HCT116 (cell line): ENCODE measurements around the gene CLASP1. TPM values are rescaled to one million over a fixed set of nuclear protein-coding genes. Genes with fewer than 3 reads are reported as not detected.

Experiments used
- ATAC-seq: fragments of 200-7000 bp; cut with Tn5 transposase; 2 replicates; pipeline ENCODE4 v1.9.1; 2020; ENCODE audit warnings: mild to moderate bottlenecking, moderate library complexity
- BruUV-seq: library from RNA; stranded (reverse); fragments of 400-500 nt; replicated peaks from 2 replicates; lab custom pipeline; 2021; lab: Mats Ljungman, UMichigan
- CTCF ChIA-PET: fragments of 300-600 bp; sonication (Branson Sonifier 250); formaldehyde crosslinking; loops from one replicate; lab custom pipeline; 2021; ENCODE audit warnings: antibody characterized with exemption; lab: Charles Lee
- POLR2A ChIA-PET: fragments of 300-600, 350-600 bp; sonication (Branson Sonifier 250); formaldehyde crosslinking; loops from one replicate; lab custom pipeline; 2021; ENCODE audit warnings: antibody characterized with exemption; lab: Charles Lee
- RAD21 ChIA-PET, 2 experiments: fragments of 300-600 bp; sonication (Branson Sonifier 250); formaldehyde crosslinking; loops; one replicate each; lab custom pipeline; 2023; ENCODE audit warnings: low total read pairs in 2 of 2; ENCODE audit not compliant: uncharacterized antibody in 2 of 2, unreplicated experiment in 2 of 2, low non-redundant PET in 1 of 2; lab: Charles Lee
- DNase-seq: peaks from one replicate; pipeline ENCODE4 v3.0.0-alpha.2; 2010; ENCODE audit warnings: low read depth, low spot score
- H2AFZ ChIP-seq: fragments of 200-600 bp; shearing (Covaris generic), sonication (generic); 2 replicates; pipeline ENCODE4 v1.6.1; 2017; ENCODE audit warnings: low read depth, mixed run types, mixed read lengths, antibody characterized with exemption, low read length; ENCODE audit not compliant: poor library complexity, severe bottlenecking
- H3K27ac ChIP-seq: 2 replicates; pipeline ENCODE4 v1.5.1; 2012; ENCODE audit warnings: low read depth, low read length
- H3K27me3 ChIP-seq: fragments of 200-600 bp; sonication (generic); 2 replicates; pipeline ENCODE4 v1.6.1; 2016; ENCODE audit warnings: mixed run types, low read length, mixed read lengths; ENCODE audit not compliant: insufficient read depth
- H3K36me3 ChIP-seq, 2 experiments: fragments of 200-500 bp in 1 of 2; fragments of 200-600 bp in 1 of 2; sonication (Bioruptor generic) in 1 of 2; sonication (generic) in 1 of 2; 2 replicates each; pipeline versions ENCODE4 v1.5.1 to v1.6.1; 2014 to 2016; ENCODE audit warnings: low read length in 2 of 2, inconsistent platforms in 1 of 2, mixed read lengths in 1 of 2, mixed run types in 1 of 2; ENCODE audit not compliant: insufficient read depth in 2 of 2, control insufficient read depth in 1 of 2
- H3K4me1 ChIP-seq, 2 experiments: fragments of 200-600 bp in 1 of 2; sonication (generic) in 1 of 2; 2 replicates each; pipeline versions ENCODE4 v1.5.1 to v1.6.1; 2012 to 2017; ENCODE audit warnings: low read length in 2 of 2, inconsistent platforms in 1 of 2, mild to moderate bottlenecking in 1 of 2, mixed read lengths in 1 of 2, mixed run types in 1 of 2, moderate library complexity in 1 of 2; ENCODE audit not compliant: insufficient read depth in 2 of 2, control insufficient read depth in 1 of 2
- H3K4me2 ChIP-seq: fragments of 200-600 bp; sonication (generic); 2 replicates; pipeline ENCODE4 v1.6.1; 2017; ENCODE audit warnings: mixed run types, low read length, mixed read lengths
- H3K4me3 ChIP-seq, 2 experiments: fragments of 200-600 bp in 1 of 2; sonication (generic) in 1 of 2; replicated peaks in 1 of 2; 2 replicates each; pipeline ENCODE4 v1.5.1; 2011 to 2016; ENCODE audit warnings: low read length in 2 of 2, control low read depth in 1 of 2, low read depth in 1 of 2, mild to moderate bottlenecking in 1 of 2, mixed read lengths in 1 of 2, mixed run types in 1 of 2
- H3K79me2 ChIP-seq: fragments of 200-600 bp; sonication (generic); 2 replicates; pipeline ENCODE4 v1.6.1; 2017; ENCODE audit warnings: mild to moderate bottlenecking, mixed run types, low read length, moderate library complexity, mixed read lengths; ENCODE audit not compliant: insufficient read depth
- H3K9ac ChIP-seq: fragments of 200-600 bp; sonication (generic); 2 replicates; pipeline ENCODE4 v1.6.1; 2016; ENCODE audit warnings: low read length, mixed read lengths
- H3K9me2 ChIP-seq: fragments of 200-600 bp; sonication (generic), shearing (Covaris generic); 2 replicates; pipeline ENCODE4 v1.6.1; 2017; ENCODE audit warnings: mixed run types, mild to moderate bottlenecking, moderate library complexity; ENCODE audit not compliant: insufficient read depth
- H3K9me3 ChIP-seq, 2 experiments: fragments of 200-500 bp in 1 of 2; fragments of 200-600 bp in 1 of 2; sonication (Bioruptor generic) in 1 of 2; sonication (generic) in 1 of 2; 2 replicates each; pipeline ENCODE4 v1.6.1; 2014 to 2017; ENCODE audit warnings: low read length in 2 of 2, mixed read lengths in 2 of 2, inconsistent platforms in 1 of 2, low read depth in 1 of 2, mild to moderate bottlenecking in 1 of 2, mixed run types in 1 of 2, moderate library complexity in 1 of 2; ENCODE audit not compliant: control insufficient read depth in 1 of 2, insufficient read depth in 1 of 2
- H4K20me1 ChIP-seq: fragments of 200-600 bp; sonication (generic), shearing (Covaris generic); 2 replicates; pipeline ENCODE4 v1.6.1; 2017; ENCODE audit warnings: mixed run types, mild to moderate bottlenecking, moderate library complexity; ENCODE audit not compliant: insufficient read depth
- ATF3 ChIP-seq: IDR thresholded peaks from 2 replicates; pipeline ENCODE4 v1.6.1; 2012
- CBX3 ChIP-seq: IDR thresholded peaks from 2 replicates; pipeline ENCODE4 v1.6.1; 2012; ENCODE audit warnings: low read depth
- CEBPB ChIP-seq: IDR thresholded peaks from 2 replicates; pipeline ENCODE4 v1.6.1; 2012; ENCODE audit warnings: low read depth
- EGR1 ChIP-seq: IDR thresholded peaks from 2 replicates; pipeline ENCODE4 v1.6.1; 2012; ENCODE audit warnings: low read depth
- ELF1 ChIP-seq: IDR thresholded peaks from 2 replicates; pipeline ENCODE4 v1.6.1; 2012; ENCODE audit warnings: low read depth, borderline replicate concordance
- EZH2 ChIP-seq: fragments of 200-600 bp; sonication (generic); IDR thresholded peaks from 2 replicates; pipeline ENCODE4 v1.6.1; 2017; ENCODE audit warnings: antibody characterized with exemption, mixed run types
- EZH2phosphoT487 ChIP-seq: fragments of 200-600 bp; IDR thresholded peaks from 2 replicates; pipeline ENCODE4 v1.6.1; 2018; ENCODE audit warnings: antibody characterized with exemption, borderline replicate concordance
- MAX ChIP-seq: IDR thresholded peaks from 2 replicates; pipeline ENCODE4 v1.6.1; 2012
- POLR2AphosphoS5 ChIP-seq: IDR thresholded peaks from 2 replicates; pipeline ENCODE4 v1.6.1; 2011; ENCODE audit warnings: mild to moderate bottlenecking, low read depth, low read length, moderate library complexity
- RAD21 ChIP-seq: IDR thresholded peaks from 2 replicates; pipeline ENCODE4 v1.6.1; 2012; ENCODE audit warnings: low read depth, mild to moderate bottlenecking
- REST ChIP-seq: IDR thresholded peaks from 2 replicates; pipeline ENCODE4 v1.6.1; 2012; ENCODE audit warnings: low read depth
- SP1 ChIP-seq: IDR thresholded peaks from 2 replicates; pipeline ENCODE4 v1.6.1; 2012; ENCODE audit warnings: low read depth
- ZBTB33 ChIP-seq: IDR thresholded peaks from 2 replicates; pipeline ENCODE4 v1.6.1; 2011; ENCODE audit warnings: mild to moderate bottlenecking, low read length, moderate library complexity; ENCODE audit not compliant: insufficient replicate concordance; ENCODE audit errors: extremely low read depth
- ZFX ChIP-seq: fragments of 450-650 bp; IDR thresholded peaks from 2 replicates; pipeline ENCODE4 v1.6.1; 2017
- intact Hi-C: fragments of 100-400 bp; cut with micrococcal nuclease; formaldehyde crosslinking; loops from 2 replicates; pipeline ENCODE4 v1.10.0; 2022
- total RNA-seq: library from RNA; stranded (reverse); gene quantifications from one replicate; pipeline ENCODE4 v1.2.1, GENCODE V29; 2021; ENCODE audit not compliant: unreplicated experiment

The CLASP1 gene
- total RNA-seq, 1 experiment from 2014 or later, result 41.9 TPM

- POLR2A ChIA-PET, result no interaction called here
Measured at GRCh38 chr2:121643877-121644276, 5.4 kb downstream of the CLASP1 start.

More at GRCh38 chr2:121643877-121644276, 5.4 kb downstream of the CLASP1 start:
- TF ChIP-seq RAD21, result no peak
- TF ChIP-seq REST, result no peak
- TF ChIP-seq CBX3, result no peak
- TF ChIP-seq EZH2, result no peak
- TF ChIP-seq EZH2phosphoT487, result no peak
- no peak for TF ChIP-seq EGR1
- TF ChIP-seq POLR2AphosphoS5, result no peak
- no peak for TF ChIP-seq ATF3
- TF ChIP-seq ZBTB33, result no peak
- no peak for TF ChIP-seq MAX
- no peak for TF ChIP-seq SP1
- TF ChIP-seq CEBPB, result no peak
- no peak for TF ChIP-seq ELF1
- no peak for TF ChIP-seq ZFX
- Histone ChIP-seq H3K27ac (no peak overlapping the region), H3K4me2 (no peak overlapping the region), H3K4me3 (no peak overlapping the region), H2AFZ (no peak overlapping the region), H3K79me2 (peaks cover 96% of the 10 kb centered on the region), H3K9me3 (no peaks in the 10 kb centered on the region), H3K9ac (no peak overlapping the region), H3K4me1 (peaks cover 0 to 8% of the 10 kb centered on the region in 2 experiments; a peak in 2 of 4 replicates), H3K36me3 (no peaks in the 10 kb centered on the region), H3K27me3 (no peaks in the 10 kb centered on the region), H3K9me2 (no peaks in the 10 kb centered on the region), H4K20me1 (no peaks in the 10 kb centered on the region)
- no TSS peak for BruUV-seq
- ATAC-seq, result no peak
- RAD21 ChIA-PET, result no interaction called here
- CTCF ChIA-PET, result no interaction called here
- no peak for DNase-seq
- intact Hi-C loops, result no loop called here
